ENCODE data around the gene PRKCH. TPM values are rescaled to one million over a fixed set of nuclear protein-coding genes. Genes with fewer than 3 reads are reported as not detected.

PRKCH gene
- total RNA-seq, 1 experiment from 2014 or later: 5.2 TPM

GRCh38 chr14:61280092-61280525, 41.3 kb upstream of the PRKCH start:
- H2BK20ac ChIP-seq (ENCODE audit: low read depth, low read length, poor library complexity, severe bottlenecking): no peak overlapping the region
- H2BK12ac ChIP-seq (ENCODE audit: insufficient read length, low read depth, low read length): no peak overlapping the region
- H3K27me3 Mint-ChIP-seq (ENCODE audit: low read depth): peaks cover 23% of the 10 kb centered on the region
- no CpG with 5 or more reads among the region's 47 CpGs for WGBS (ENCODE audit: extremely low coverage, insufficient read length, low lambda C conversion rate)
- peaks cover 0 to 3% (median 2%) of the 10 kb centered on the region in 3 experiments; a peak in 1 of 7 replicates for H3K36me3 Mint-ChIP-seq (ENCODE audit: insufficient read depth in 1 of 3, low read depth in 3 of 3)
- no peak overlapping the region for H2BK5ac ChIP-seq (ENCODE audit: insufficient read length, low read length)
- H4K20me1 ChIP-seq (ENCODE audit: control insufficient read depth, insufficient read depth, insufficient read length): peaks cover 4% of the 10 kb centered on the region
- peak overlapping the region; percentile 52 for H3K4me2 ChIP-seq (ENCODE audit: insufficient read depth, insufficient read length, low read length)
- no peak for TF ChIP-seq CTCF (conservative IDR thresholded peaks at IDR 0.05)
- H3K23me2 ChIP-seq (ENCODE audit: insufficient read length, low read depth, low read length, poor library complexity, severe bottlenecking): peaks cover 11% of the 10 kb centered on the region
- H4K91ac ChIP-seq (ENCODE audit: insufficient read length, low read depth, low read length): no peak overlapping the region
- H3K4me3 Mint-ChIP-seq: peak overlapping the region; percentile 76 to 85
- H4K5ac ChIP-seq (ENCODE audit: insufficient read length, low read depth, low read length): no peak overlapping the region
- no peak overlapping the region for H2AFZ ChIP-seq (ENCODE audit: low read length)
- no peak overlapping the region for H2BK120ac ChIP-seq (ENCODE audit: low read depth, low read length, poor library complexity, severe bottlenecking)
- H2BK15ac ChIP-seq (ENCODE audit: low read depth, low read length): no peak overlapping the region
- H4K8ac ChIP-seq (replicated peaks; ENCODE audit: insufficient read length, low read depth, low read length): no peak overlapping the region
- H3K14ac ChIP-seq (ENCODE audit: insufficient read depth, low read length): no peak overlapping the region
- no peak overlapping the region for H3K18ac ChIP-seq (ENCODE audit: insufficient read length, low read depth, low read length)
- no peaks in the 10 kb centered on the region for H3K4me1 ChIP-seq (ENCODE audit: insufficient read depth, low read length)
- no peak overlapping the region for H3K27ac Mint-ChIP-seq
- H3K23ac ChIP-seq (ENCODE audit: insufficient read length, low read depth, low read length): no peak overlapping the region
- no peak overlapping the region for H2AK5ac ChIP-seq (ENCODE audit: insufficient read length, low read length)
- H3K79me2 ChIP-seq (ENCODE audit: insufficient read depth, low read length): no peaks in the 10 kb centered on the region
- H3K4ac ChIP-seq (ENCODE audit: low read depth, low read length): no peak overlapping the region
- H3K79me1 ChIP-seq (ENCODE audit: insufficient read depth, low read depth, low read length, poor library complexity, severe bottlenecking): no peaks in the 10 kb centered on the region
- no peak overlapping the region for H3T11ph ChIP-seq (ENCODE audit: low read length)
- no peaks in the 10 kb centered on the region; the same call in 1 of the 2 replicates for H3K27me3 ChIP-seq (ENCODE audit: insufficient read depth, low read length)
- no peak for DNase-seq
- H3K4me1 Mint-ChIP-seq: peaks cover 14 to 15% of the 10 kb centered on the region in 2 experiments
- no peaks in the 10 kb centered on the region for H3K9me3 ChIP-seq (ENCODE audit: control insufficient read depth, low read depth, low read length)
- no peak overlapping the region for H3K27ac ChIP-seq (ENCODE audit: insufficient read length, low read depth, low read length)
- no peaks in the 10 kb centered on the region; a peak in 1 of 5 replicates for H3K9me3 Mint-ChIP-seq
- no peak overlapping the region for H3K9ac ChIP-seq (ENCODE audit: extremely low read depth, insufficient read length, low read length)
- H3K56ac ChIP-seq (ENCODE audit: insufficient read length, low read depth, low read length): no peak overlapping the region
